ENCODE data around the gene GOLGA6B.
A peak's percentile ranks its signal among the peaks of the same experiment; 100 is the strongest.
"Not testable (repeated sequence)": the region's sequence is repeated elsewhere in the genome, so short reads cannot be mapped to it uniquely, and the experiment has no call there.

GOLGA6B gene, protein sequence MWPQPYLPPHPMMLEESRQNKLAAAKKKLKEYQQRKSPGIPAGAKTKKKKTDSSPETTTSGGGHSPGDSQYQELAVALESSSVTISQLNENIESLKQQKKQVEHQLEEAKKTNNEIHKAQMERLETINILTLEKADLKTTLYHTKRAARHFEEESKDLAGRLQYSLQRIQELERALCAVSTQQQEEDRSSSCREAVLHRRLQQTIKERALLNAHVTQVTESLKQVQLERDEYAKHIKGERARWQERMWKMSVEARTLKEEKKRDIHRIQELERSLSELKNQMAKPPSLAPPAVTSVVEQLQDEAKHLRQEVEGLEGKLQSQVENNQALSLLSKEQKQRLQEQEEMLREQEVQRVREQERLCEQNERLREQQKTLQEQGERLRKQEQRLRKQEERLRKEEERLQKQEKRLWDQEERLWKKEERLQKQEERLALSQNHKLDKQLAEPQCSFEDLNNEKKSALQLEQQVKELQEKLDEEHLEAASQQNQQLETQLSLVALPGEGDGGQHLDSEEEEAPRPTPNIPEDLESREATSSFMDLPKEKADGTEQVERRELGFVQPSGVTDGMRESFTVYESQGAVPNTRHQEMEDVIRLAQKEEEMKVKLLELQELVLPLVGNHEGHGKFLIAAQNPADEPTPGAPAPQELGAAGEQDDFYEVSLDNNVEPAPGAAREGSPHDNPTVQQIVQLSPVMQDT

GRCh38 chr15:72654397-72654796 lies at the start of gene GOLGA6B:
TSS of gene GOLGA6B (plus strand) at chr15:72654697. CDS start at chr15:72654738, 41 bp downstream.
- not testable (repeated sequence) for DNase-seq

DNA sequence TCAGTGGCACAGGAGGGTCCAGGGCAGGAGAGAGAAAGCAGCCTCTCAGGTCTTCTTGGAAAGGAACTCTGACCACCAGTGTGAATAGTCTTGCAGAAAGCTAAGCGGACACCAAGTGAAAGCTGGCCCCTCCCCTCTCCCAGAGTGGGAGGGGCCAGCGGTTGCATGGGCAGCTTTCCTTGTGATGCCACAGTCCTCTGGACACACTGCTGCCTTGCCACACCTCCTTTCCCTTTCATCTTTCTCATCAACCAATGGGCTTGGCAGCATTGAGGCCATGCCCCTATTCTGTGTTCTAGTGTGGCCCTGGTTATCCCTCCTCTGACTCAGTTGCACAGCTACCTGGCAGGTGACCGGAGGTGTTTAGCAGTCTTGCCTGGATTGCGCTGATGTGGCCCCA lies 49.7 kb upstream of the GOLGA6B start:
- no peak for DNase-seq

- DNase-seq: not testable (repeated sequence)
Measured at GRCh38 chr15:72608084-72608483, 46.4 kb upstream of the GOLGA6B start.

- DNase-seq: no peak
Measured at GRCh38 chr15:72609862-72610261, 44.6 kb upstream of the GOLGA6B start.

DNA sequence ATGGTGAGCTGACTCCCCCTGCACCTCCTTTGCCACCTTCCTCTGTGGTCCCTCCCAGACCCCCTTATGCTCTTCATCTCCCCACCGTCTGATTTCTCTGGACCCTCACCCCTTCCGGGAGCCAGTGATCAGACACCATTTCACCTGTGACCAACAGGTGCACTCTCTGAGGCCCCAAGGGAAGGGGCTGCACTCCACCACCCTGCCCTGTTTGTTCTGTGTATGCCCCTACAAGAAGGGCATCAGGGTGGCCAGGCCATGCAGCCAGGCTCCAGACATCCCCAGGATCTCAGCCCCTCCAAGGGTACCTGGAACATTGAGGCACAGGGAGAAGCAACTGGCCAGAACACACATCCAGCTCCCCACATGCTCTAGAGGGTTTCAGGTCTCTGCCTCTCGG lies 42.2 kb upstream of the GOLGA6B start:
- not testable (repeated sequence) for DNase-seq

- no peak for DNase-seq
Measured at GRCh38 chr15:72614810-72615532, 39.5 kb upstream of the GOLGA6B start.

DNA sequence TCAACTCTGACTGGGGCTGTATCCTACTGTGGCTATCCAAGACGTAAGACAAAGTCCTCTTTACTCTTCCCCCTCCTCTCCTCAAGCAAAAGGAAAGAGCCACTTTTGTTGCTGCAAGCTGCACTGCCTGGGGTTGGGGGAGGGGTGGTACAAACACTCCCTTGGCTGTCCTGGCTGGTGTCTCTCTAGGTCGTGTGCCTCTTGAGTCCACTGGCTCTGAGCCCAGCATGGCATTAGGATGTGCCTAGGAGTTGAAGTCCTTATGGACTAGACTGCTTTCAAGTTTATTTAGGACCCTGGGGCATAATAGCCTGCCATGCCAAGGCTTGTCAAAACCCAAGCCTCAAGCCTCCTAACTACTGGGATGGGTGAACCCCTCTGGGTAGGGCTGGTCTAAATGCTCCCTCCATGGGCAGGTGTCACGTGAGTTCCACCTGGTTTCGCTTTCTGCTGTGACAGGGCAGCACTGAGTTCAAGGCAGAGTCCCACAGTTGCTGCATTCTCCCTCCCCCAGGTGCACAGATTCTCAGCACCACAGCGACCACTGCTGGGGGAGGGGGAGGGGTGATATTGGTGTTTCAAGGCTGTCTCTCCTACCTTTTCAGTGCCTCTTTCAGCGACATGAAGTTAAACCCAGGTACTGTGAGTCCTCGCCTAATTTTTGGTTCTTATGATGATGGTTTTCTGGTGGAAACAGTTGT lies 38.8 kb upstream of the GOLGA6B start:
- DNase-seq: not testable (repeated sequence)

- DNase-seq: no peak
Measured at GRCh38 chr15:72616491-72617210, 37.8 kb upstream of the GOLGA6B start.

- DNase-seq: not testable (repeated sequence)
Measured at GRCh38 chr15:72623854-72624253, 30.6 kb upstream of the GOLGA6B start.

GRCh38 chr15:72626153-72626552 lies 28.3 kb upstream of the GOLGA6B start:
- not testable (repeated sequence) for DNase-seq

DNA sequence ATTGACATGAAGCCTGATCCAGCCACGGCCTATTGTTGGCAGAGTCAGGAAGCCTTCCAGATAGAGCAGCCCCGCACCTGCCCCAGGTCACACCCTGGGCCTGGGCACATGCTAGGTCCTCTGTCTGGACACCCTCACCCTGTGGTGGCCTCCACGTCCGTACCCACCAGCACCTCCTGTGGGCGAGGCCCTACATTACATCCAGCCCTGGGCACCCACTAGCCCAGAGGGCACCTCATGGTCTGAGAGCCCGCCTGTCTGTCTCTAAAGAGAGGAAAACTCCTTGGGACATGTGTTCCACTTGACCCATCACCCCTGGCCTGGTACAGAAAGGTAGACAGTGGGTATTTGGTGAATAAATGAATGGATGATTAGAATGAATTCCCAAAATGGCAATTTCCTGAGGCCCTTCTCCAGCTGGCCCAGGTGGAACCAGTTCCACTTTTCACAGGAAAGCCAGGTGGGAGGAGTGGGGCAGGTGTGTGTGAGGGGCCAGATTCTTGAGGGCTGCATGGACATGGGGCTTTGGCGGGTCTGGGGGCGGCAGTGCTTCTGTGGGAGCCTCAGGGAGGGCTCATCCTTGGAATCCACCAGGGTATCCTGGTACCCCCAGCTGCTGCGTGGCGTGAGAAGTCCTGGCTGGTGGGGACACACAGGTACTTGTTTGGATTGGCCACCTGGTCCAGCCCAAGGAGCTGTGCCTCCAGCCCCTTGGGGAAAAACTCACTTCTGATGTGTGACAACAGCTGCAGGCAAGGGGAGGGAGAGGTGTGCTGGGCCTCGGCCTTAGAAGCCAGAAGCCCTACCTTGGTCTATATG lies 26.0 kb upstream of the GOLGA6B start:
- not testable (repeated sequence) for DNase-seq

DNA sequence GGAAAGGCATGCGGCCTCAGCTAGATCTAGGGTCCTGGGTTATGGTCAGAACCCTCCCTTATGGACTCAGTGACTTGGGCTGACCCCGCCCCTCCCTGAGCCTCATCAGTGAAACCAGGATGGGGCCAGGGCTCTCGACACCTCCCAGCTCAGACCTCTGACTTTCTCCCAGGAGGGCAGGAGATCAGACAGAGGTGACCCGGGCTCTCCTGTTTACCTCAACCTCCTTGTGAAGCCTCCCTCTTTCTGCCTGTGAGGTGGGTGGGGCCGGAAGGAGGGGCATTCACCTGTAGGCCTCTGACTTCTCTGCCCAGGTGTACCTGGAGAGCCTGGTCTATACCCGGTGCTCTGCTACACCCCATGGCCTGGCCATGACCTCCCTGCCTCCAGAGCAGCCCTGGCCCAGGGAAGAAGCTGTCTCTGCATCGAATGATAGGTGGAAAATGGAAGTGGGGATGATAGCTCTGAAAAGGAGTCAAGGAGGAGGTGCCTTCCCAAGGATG lies 25.4 kb upstream of the GOLGA6B start:
- DNase-seq: not testable (repeated sequence)

DNA sequence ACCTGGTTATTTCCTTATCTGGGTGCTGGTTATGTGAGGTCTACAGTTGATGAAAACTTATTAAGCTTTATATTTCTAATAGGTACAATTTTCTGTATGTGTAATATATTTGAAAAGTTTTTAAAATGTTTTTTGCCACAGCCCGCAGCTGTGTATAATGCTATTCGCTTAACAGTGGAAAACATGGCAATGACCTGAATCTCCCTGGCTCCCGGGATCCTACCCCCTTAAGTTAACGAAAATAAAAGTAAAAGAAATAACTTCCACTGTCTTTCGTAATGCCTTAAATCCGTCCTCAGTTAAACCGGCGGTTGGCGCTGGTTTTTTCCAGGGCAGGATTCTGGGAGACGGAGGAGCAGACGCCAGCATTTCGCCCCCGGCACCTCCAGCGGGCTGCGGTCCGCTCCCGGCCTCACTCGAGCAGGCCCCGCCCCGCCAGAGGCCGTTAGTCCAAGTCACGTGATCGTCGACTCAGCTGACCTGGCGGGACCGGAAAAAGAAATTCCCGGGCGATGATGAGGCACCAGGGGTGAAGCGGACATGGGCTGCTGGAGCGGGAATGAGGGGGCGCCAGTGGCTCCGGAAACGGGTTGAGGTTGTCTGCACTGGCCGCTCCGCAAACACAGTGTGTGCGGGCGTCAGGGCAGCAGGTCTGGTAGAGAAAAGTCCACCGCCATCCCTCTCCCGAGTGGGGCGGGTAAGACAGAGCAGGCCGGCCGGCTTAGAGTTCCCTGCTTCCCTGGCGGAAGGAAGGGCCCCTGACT lies 17.8 kb upstream of the GOLGA6B start:
- DNase-seq: peak; percentile 64

DNA sequence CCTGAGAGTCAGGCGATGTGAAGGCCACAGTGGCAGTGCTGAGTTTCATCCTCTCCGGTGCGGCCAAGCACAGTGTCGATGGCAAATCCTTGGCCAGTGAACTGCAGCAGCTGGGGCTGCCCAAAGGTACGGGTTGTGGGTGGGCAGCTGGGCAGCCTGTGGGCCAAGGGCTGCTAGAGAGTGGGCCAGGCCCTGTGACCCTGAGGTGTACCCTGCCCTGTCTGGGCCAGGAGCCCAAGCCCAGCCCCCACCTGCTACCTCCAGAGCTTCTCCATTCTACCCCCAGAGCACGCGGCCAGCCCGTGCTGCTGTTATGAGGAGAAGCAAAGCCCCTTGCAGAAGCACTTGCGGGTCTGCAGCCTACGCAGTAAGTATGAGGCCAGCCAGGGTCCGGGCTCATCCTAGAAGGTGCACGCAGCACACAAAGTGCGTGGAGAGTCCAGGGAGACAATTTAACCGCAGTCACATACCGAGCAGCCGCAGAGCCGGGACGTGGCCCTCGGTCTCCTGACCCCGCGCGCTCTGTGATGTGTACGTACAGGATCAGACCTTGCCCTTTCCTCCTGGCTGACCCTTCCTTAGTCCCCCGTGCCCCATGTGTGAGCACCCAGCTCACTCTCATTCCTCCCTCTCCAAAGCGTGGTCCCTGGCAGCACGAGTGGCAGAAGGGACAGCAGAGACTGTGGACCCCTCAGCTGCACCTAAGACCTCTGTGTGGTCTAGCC lies 14.6 kb upstream of the GOLGA6B start:
- DNase-seq: not testable (repeated sequence)

DNA sequence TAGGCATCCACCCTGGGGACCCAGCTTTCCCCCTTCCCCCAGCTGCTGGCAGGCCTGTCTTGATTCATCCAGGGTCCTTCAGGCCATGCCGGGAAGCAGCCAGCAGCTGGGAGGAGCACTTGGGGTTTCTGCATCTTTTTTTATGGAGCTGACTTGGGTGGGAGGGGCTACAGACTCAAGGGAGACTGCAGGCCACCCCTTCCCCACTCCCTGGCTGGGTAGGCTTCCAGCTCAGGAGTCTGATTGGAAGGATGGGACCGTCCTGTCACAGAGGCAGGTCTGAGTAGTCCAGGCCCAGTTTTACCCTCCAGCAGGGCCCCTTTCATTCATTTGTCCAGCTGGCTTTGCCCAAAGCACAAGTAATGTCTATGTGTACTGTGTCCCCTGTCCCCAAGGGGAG lies 12.2 kb upstream of the GOLGA6B start:
- DNase-seq: not testable (repeated sequence)

DNA sequence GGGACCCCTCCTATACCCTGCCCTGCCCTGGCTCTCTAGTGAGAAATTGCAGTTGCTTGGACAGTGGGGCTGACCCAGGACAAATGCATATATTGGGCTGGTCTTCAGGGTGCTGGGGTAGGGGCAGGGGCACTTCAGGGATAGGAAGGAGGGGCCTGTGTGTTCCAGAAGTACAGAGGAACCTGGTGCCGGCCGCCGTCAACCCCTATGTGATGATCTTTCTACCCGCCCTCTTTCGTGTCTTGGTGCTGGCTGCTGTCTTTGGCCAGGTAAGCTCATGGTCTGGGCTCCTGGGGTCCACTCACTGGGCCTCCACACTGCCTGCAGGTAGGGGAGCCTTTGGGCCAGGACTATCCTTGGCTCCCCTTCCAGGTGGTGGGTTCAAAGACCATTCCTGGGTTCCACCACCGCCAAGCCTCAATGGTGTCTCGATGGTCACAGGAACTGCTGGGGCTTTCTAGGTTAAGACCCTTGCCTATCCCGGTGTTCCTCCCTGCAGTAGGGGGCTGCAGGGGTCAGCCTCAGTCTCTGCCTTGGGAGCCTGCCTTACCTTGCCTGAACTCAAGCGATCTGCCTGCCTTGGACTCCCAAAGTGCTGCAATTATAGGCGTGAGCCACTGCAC lies 5.8 kb upstream of the GOLGA6B start:
- not testable (repeated sequence) for DNase-seq

DNA sequence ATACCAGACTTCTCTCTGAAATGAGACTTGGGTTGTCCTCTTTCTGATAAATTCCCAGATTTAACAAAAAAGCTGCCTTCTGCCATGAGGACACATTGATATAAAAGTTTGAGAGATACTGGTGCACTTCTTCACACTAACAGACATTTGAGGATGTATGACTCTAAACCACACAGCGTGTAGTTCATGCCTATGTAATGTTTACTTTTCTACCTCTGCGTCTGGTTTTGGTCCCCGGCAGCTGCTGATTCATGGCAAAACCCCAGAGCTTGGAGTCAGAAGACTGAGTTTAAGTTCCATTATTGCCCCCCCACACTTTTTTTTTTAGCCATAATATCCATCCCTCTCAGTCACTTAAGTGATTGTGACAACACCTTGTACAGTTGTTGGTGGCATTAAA lies 1.5 kb downstream of the GOLGA6B start:
- DNase-seq: not testable (repeated sequence)

- not testable (repeated sequence) for DNase-seq
Measured at GRCh38 chr15:72661081-72661480, 6.6 kb downstream of the GOLGA6B start.

DNA sequence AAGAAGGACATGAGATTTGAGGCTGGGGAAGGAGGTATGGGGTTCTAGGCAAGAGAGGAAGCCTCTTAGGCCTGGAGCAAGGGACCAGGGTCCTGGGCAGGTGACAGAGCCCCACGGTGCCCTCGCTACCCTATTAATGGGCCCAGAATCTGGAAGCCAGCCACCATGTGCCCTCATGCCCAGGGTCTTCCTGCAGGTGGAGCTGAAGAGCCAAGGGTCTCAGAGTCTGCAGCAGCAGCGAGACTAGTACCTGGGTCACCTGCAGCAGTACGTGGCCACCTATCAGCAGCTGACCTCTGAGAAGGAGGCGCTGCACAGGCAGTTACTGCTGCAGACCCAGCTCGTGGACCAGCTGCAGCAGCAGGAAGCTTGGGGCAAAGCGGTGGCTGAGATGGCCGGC lies 9.4 kb downstream of the GOLGA6B start:
- not testable (repeated sequence) for DNase-seq

All from CD4-positive, alpha-beta T cell treated with Interferon gamma for 1 hour (primary cell).